ENCODE data around the gene CELSR3.

Gene CELSR3

DNA sequence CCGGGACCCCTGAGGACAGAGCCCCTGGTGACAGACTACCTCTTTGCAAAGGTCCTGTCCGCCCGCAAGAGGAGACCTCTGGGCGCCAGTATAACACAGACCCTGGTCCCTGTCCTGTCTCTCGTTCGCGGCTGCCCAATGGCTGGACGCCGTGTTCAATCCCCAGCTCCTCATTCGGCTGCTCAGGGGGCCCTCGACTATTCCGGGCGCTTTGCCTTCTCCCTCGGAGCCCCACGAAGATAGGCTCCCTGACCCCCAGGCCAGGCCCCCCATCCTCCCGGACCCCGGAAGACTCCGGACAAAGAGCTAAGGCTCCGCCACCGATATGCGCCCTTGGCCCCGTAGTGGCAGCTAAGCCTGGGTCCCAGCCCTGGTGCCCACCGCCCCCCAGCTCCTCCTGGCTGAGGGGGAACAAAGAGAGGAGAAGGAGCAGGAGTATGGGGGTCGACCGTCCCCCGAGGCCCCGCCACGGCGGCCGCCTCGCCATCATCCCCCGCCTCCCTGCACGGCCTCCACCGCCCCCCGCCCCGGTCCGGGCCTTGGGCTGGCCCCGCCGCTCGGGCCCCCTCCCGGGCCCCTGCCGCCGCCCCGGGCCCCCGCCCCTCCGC is 437 bp downstream of the CELSR3 start:
- no peak for DNase-seq (ENCODE audit: low read depth, low spot score)

DNA sequence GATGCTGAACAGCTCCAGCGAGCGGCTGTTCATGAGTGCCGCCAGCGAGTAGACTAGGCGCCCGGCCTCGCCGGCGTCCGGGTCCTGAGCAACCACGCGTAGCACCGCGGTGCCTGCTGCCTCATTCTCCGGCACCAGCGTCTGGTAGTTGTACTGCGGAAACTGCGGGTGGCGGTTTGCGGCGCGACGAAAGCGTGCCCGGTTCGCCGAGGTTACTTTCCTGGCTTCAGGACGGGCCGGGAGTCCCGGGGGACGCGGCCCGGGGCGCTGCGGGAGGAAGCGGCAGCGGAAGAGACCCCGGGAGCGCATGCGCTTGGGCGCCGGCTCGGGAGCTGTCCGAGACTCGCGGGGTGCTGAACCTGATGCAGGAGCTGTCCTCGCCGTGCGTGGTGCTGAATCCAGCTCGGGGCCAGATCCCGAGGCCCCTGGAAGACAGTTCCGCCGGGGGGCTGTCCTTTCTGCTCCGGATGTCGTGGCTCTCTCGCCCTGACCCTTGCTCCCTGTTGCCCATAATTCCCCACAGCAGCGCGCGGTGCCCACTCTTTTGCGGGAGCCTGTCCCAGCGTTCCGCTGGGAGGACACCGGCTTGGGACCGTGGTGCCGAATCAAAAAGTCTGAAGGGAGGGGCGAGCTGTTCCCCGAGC is 1.1 kb downstream of the CELSR3 start:
- DNase-seq (ENCODE audit: low read depth, low spot score), result peak; percentile 83

DNA sequence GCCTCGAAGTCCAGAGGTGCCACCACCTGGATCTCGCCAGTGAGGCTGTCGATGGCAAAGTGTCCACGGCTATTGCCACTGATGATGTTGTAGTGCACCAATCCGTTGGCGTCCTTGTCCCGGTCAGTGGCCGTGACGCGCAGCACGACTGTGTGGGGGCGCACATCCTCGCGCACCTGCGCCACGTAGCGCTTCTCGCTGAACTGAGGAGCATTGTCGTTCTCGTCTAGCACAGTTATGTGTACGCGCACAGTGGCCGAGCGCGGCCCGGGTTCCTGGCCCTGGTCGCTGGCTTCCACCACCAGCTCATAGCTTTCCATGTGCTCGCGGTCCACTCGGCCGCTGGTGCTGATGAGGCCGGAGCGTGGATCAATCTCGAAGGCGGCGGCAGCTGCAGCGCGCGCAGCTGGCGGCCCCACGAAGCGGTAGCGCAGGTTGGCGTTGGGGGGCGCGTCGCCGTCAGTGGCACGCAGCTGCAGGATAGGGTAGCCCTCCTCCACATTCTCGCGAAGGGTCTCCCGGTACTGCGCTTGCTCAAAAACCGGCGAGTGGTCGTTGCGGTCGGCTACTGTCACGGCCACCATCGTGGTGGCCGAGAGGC is 1.8 kb downstream of the CELSR3 start:
- DNase-seq (ENCODE audit: low read depth, low spot score), result no peak

DNA sequence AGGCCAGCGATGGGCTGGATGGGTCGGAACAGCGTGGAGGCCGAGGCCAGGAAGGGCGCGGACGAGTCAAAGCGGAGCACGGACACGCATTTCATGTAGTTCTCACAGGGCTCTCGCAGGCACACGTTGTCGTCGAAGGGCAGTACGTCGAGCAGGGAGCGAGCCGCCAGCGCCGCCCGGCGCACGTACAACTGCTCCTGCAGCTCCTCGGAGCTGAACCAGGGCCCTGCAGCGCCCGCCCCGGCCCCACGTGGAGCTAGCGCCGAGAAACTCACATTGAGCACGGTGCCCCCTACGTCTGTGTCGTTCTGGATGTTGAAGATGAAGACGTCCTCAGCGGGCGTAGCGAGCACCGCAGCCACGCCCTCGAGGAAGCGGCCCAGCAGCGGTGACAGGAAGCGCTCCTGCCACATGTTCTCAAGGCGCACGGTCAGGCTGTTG is 5.8 kb downstream of the CELSR3 start:
- no peak for DNase-seq (ENCODE audit: low read depth, low spot score)

GRCh38 chr3:48656061-48656840 is 6.4 kb downstream of the CELSR3 start:
- peak; percentile 84 for DNase-seq (ENCODE audit: low read depth, low spot score)

DNA sequence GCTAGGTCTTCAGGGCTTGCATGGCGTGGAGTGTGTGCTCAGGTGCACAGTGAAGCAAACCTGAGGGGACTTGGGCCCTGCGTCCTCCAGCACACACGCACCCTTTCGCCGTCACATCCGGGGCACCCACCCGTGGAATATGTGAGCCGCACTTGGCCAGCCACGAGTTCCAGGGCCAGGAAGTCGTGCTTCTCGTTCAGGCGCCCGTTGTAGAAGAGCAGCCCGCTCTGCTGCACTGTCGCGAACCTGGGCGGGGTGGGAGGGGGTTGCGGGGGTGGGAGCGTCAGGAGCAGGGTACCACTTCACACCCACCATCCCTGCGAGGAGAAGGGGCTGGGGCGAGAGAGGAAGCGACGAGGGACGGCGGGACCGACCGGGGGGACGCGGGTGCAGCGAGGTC is 7.1 kb downstream of the CELSR3 start:
- no peak for DNase-seq (ENCODE audit: low read depth, low spot score)

- DNase-seq (ENCODE audit: low read depth, low spot score), result no peak
Measured at GRCh38 chr3:48655063-48655462, 7.6 kb downstream of the CELSR3 start.

DNA sequence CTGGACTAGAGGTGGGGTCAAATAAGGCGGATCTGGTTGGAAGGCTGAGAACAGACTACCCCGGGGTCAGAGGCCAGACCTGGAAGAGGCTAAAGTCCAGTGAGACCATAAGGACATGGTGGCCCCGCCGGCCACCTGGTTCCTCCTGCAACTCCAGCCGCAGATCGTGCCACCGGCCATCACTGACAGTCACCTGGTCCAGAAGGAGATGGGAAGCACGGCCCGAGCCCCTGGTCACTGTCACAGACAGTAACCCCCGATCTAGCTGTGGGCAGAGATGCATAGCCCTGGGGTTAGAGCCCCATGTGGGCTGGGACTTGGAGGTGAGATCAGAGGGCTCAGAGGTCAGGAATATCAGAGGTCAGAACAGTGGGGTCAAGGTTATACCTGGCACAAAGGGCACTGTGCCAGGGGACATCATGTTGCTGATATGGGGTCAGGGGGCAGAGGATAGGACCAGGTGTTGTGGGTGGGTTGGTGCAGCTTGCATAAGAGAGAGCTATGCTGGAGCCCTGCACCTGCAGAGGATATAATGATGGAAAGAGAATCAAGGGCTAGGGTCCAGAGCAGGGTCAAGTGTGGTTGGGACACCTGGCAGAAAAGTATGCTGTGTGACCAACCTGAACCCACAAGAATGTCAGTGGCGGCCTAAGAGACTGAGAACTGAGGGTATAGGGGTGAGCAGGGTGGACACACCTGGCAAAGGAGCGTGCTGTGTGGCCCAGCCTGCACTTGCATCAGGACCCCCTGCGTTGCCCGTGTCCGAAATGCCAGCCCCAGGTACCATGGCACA is 9.6 kb downstream of the CELSR3 start:
- DNase-seq (ENCODE audit: low read depth, low spot score), result no peak

- no peak for DNase-seq (ENCODE audit: low read depth, low spot score)
Measured at GRCh38 chr3:48651771-48652170, 10.9 kb downstream of the CELSR3 start.

GRCh38 chr3:48650723-48651122 is 12.0 kb downstream of the CELSR3 start:
- DNase-seq (ENCODE audit: low read depth, low spot score), result no peak

- no peak for DNase-seq (ENCODE audit: low read depth, low spot score)
Measured at GRCh38 chr3:48648188-48648850, 14.4 kb downstream of the CELSR3 start.

DNA sequence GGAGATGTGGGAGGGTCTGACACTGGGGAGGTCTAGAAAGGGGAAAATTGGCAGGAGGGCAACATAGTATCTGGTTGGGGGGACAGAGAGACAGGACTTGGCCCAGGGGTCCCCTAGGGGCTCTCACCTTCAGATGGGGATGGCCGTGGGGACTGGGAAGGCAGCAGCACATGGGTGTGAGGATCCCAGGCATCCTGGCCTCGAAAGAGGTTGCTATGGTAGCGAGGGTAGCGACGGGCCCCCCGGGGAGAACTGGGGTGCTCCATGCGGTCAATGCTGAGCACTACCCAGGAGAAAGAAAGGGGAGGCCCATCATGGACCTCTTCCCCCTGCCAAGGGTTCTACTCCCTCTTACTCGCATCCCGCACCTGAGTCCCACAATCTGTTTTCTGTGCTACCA is 15.0 kb downstream of the CELSR3 start:
- DNase-seq (ENCODE audit: low read depth, low spot score), result no peak

DNA sequence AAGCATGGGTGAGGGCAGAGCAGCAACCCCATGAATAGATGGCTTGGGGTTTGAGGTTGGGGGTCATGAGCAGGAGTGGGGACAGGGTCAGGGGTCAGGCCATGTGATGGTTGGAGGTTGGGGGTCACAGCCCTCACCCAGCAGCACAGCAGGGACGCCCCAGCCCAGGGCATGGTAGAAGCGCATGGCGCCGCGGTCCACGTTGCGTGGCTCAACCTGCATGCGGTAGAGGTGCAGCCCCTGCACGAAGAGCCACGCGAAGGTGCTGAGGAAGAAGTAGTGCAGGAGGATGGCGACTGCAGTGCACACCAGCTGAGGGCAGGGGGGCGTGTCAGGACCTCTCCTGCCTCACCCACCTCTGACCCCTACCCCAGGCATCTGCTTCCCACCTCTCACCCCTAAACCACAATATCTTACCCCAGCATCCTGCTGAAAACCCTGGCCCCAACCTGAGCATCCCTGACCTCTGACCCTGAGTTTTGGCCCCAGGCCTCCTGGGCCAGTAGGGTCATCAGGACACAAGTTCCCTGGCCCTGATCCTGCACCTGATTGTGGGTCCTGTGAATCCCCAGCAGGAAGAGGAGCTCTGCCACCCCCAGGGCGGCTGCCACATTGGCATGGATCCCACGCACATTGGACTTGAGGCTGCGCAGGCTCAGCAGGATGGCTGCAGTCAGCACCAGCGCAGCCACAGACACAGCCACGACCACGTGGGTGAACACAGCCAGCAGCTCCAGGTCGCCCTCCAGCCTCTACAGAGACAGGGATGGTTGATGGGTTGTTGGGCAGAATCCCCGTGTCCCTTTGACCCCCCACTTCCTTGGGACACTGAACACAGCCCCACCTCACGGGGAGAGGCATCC is 17.6 kb downstream of the CELSR3 start:
- DNase-seq (ENCODE audit: low read depth, low spot score), result no peak

DNA sequence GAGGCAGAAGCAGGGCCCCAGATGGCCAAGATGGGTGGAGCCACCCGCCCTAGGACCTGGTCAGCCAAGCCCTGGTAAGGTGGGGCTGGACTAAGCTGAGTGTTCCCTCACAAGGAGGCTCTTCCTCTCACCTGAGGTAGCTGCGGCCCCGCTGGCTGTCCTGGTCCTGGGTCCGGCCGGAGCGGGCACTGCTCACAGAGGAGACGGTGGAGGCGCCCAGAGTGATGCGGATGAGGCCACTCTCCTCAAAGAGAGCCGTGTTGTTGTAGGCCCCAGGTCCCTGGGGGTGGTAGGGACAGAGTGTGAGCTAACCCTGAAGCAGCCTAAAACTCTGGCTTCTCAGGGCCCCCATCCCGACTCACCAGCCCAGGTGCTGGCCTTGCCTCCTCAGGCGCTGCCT is 20.1 kb downstream of the CELSR3 start:
- no peak for DNase-seq (ENCODE audit: low read depth, low spot score)

DNA sequence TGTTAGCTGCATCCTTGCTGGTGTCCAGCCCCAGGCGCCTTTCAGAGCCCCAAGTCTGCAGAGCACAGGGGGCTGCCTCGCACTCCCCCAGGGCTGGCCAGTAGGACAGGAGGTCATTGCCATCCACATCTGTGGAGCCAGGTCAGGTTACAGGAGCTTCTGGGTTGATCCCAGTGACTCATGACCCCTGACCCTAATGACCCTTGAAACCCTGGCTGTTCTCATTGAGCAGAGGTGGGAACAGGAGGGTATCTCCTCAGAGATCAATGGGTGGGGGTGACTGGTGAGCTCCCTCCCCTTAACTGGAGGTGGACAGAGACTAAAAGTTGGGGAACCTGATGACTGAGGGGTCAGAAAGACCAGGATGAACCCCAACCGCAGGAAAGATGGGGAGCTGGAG is 21.3 kb downstream of the CELSR3 start:
- no peak for DNase-seq (ENCODE audit: low read depth, low spot score)

- DNase-seq (ENCODE audit: low read depth, low spot score), result no peak
Measured at GRCh38 chr3:48639944-48640606, 22.6 kb downstream of the CELSR3 start.

DNA sequence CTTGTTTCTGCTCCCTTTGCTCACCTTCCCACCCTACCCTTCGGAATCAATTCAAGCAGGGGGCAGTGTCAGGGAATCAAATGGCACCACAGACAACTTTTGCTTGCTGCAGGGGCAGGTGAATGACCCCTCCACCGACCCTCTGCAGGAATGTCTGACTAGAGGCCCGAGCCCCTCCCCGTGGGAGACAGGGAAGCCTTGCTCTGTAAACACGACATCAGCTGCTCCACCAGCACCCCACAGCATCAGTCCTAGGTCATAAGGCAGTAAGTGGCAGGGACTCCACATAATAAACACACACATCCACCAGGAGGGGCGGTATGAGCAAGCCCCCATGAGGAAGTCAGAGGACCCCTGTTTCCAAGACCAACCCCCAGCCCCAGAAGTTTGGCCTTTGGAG is 25.4 kb downstream of the CELSR3 start:
- no peak for DNase-seq (ENCODE audit: low read depth, low spot score)

- no peak for DNase-seq (ENCODE audit: low read depth, low spot score)
Measured at GRCh38 chr3:48636149-48636655, 26.5 kb downstream of the CELSR3 start.

GRCh38 chr3:48635222-48636021 is 27.3 kb downstream of the CELSR3 start, which contains the start of gene SLC26A6:
SLC26A6 (minus strand) TSS chr3:48635461; CDS start chr3:48635393, 68 bp downstream.
- peak; percentile 99 for DNase-seq (ENCODE audit: low read depth, low spot score)

All from astrocyte of the hippocampus (primary cell).